Left lobe of liver (tissue), 2 donors: ENCODE data around the gene TMEM207. TPM values are rescaled to one million over a fixed set of nuclear protein-coding genes. Genes with fewer than 3 reads are reported as not detected.
"Not testable (repeated sequence)": the region's sequence is repeated elsewhere in the genome, so short reads cannot be mapped to it uniquely, and the experiment has no call there.

Source experiments
- ATAC-seq: fragments of 200-7000 bp; cut with Tn5 transposase; one replicate; pipeline ENCODE4 v1.9.1; 2020; ENCODE audit warnings: mild to moderate bottlenecking, moderate library complexity
- DNase-seq: peaks from one replicate; pipeline ENCODE4 v3.0.0-alpha.2; 2020; ENCODE audit warnings: low spot score
- total RNA-seq: library from RNA; stranded (reverse); gene quantifications from one replicate; pipeline ENCODE4 v1.2.1, GENCODE V29; 2021
- donor health status: DM: no; HTN: no; CAD: no; lungs with moderate emphysema.
- donor health status: DM: no; HTN: yes; CAD: no.

Gene TMEM207
- total RNA-seq: not detected

DNA sequence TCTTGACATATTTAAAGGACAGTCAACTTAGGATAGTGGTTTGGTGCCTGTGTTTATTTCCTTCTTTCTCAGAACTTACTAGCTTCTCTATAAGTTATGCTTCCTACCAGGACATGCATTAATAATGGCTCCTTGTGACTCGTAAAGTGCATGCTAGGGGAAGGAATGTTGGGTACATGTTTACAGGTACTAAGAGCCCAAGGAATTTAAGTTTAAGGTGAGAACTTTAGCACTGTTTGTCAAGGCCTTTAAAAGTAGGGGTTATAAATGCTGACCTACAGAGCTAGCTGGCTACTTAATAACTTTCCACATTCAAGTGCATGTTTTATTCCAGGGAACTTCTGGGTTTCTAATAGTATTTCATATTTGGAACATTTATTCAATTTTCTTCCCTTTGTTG, at the start of gene TMEM207:
TMEM207 (minus strand) TSS at position 101 of the 400 bp plus-strand sequence; CDS start at position 9, 92 bp downstream.
- DNase-seq (no peak), ATAC-seq (no peak)

DNA sequence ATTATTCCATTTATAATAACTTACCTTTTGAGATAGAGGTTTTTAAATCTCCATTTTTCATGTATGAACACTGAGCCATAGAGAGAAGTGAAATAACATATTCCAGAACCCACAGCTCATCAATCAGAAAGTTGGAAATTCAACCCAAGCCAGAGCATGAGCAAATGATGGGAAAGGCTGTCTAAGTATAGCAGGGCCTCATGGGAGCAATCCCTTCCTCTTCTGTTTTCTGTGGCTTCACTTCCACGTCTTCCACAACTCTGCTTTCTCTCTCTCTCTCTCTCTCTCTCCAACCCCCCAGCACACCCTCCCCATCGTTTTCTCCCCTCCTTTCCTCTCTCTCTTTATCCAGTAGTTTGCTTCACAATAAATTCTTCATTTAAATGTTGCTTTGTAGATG, 49.4 kb upstream of the TMEM207 start:
- ATAC-seq: no peak

DNA sequence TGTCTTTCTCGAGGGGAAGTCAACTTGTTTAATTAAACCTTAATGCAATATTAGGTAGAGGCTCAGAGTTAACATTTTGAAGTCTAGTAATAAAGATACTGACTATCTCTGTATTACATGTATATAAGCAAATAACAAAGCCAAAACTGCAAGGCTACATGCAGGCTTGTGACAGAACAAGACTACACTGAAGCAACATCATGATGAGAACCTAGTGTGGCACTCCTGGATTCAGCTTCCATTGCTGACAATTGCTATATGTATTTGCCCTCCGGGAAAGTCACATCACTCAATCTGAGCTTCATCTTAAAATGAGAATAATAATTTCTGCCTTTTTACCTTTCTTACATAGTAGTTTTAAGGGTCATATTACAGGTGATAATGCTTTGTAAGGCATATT, 48.6 kb upstream of the TMEM207 start:
- DNase-seq (no peak), ATAC-seq (no peak)

More for the DNA sequence above, 49.4 kb upstream of the TMEM207 start:
- no peak for DNase-seq

DNA sequence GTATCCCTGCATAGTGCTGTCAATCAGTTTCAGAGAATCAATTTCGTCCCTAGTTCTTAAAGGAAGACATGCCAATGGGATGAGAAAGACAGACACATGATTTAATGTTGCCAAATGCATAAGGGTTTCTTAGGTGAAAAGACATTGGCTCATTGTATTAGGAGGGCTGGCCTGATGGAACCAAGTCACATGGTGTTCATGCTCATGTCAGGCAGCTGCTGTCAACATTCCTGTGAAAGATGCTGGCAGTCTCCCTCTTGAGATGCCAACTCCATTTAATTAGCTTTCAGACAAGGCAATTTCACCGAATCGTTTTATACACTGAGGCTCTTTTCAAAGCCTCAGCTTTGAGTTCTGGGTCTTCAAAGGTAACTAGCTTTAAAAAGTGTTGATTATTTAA, 48.1 kb upstream of the TMEM207 start:
- DNase-seq: no peak
- no peak for ATAC-seq

DNA sequence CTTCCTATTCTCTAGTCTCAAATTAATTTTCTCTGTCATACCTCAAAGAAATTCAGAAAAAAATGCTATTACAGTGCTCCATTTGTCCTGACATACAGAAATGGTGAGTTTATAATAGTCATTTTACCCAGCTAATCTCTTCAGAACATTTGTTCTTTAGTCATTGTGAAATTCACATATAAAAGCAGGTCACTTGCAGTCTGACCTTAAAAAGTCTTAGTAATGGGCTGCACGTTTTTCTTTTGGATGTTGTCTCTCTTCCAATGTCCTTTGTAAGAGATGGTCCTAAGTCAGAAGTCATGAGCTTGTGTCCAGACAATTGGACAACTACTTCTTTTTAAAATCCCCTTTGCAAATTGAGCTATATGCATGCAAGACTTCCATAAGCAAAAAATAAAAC, 47.2 kb upstream of the TMEM207 start:
- ATAC-seq (peak; percentile 23), DNase-seq (no peak)

DNA sequence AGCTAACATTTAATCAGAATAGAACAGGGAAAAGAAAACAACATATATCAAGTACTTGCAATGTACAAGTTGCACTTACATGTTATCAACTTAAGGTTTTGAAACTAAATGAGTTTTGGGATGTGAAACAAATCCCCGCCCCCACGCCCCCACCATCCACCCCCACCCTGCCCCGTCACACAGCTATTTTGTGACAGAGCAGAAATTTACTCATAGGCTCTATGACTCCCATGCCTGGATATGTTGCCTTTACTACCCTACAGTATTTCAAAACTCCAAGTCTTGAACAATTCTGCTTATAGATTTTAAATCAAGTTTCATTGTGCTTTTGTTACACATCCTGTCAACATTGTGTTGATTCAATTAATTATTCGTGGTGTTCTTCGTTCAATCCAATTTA, 46.1 kb upstream of the TMEM207 start:
- no peak for DNase-seq
- ATAC-seq: no peak

DNA sequence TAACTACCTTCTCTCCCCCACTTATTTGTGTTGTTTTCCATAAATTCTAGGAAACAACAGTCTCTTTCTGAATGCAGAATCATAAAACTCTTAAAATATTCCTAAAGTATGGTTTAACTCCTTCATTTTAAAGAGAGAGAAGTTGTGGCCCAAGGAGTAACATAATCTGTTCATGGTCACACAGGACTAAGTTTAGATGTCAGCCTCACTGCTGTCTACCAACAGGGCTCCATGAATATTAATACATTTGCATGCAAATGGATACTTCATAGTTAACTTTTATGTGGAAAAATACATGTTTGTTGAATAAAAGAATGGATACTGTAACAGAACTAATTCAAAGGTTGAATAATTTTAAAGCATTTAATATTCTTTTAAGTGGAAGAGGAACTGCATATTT, 45.7 kb upstream of the TMEM207 start:
- DNase-seq: no peak

DNA sequence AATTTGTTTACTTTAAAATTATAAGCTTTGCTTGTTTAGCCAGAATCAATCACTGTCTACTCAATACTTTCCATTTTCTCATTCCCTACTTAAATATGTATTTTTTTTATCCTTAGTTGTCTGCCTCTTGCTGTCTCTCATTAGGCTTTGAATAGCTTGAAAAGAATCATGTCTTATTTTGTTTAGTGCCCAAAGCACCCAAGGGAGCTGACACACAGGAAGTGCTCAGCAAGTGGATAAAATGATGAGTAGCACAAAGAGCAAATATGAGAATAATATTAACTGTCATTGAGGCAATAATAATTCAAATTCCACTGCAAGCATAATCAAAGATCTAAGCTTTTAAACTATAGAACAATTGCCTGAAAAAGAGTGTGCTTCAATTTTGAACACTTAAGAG, 45.2 kb upstream of the TMEM207 start:
- ATAC-seq (no peak), DNase-seq (no peak)

More for the DNA sequence above, 45.7 kb upstream of the TMEM207 start:
- ATAC-seq: no peak

DNA sequence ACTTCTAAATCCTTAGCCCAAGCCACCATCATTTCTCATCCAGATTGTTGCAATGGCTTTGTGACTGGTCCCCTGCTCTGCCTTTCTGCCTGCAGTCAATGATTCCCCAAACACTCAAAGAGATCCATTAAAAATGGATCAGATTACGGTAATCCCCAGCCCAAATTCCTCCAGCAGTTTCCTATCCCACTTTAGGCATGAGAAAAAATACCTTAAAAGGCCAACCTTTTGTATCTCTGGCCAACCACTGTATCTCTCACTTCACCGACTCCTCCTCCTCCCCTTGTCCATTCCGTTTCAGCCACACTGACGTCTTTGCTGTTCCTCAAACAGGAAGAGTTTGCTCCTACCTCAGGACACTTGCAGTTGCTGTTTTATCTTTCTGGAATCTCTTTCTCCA, 43.3 kb upstream of the TMEM207 start:
- ATAC-seq (no peak), DNase-seq (no peak)

DNA sequence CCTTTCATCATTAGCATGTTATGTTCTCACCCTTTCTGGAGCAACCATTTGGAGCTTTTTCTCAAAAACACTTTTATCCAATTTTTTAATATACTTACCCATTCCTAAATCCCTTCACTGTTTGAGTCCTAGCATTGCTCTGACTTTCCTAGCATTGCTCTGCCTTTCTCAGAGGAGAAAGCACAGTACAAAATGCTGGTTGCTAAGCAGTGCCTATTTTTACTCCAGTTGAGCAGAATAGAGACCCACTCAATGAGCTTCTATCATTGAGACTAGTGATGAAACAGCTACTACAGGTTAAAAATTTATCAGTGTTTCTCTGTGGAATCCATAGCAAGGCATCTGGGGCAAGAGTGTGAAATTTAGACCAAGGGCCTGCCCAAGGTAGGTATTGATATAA, 42.4 kb upstream of the TMEM207 start:
- ATAC-seq: no peak

DNA sequence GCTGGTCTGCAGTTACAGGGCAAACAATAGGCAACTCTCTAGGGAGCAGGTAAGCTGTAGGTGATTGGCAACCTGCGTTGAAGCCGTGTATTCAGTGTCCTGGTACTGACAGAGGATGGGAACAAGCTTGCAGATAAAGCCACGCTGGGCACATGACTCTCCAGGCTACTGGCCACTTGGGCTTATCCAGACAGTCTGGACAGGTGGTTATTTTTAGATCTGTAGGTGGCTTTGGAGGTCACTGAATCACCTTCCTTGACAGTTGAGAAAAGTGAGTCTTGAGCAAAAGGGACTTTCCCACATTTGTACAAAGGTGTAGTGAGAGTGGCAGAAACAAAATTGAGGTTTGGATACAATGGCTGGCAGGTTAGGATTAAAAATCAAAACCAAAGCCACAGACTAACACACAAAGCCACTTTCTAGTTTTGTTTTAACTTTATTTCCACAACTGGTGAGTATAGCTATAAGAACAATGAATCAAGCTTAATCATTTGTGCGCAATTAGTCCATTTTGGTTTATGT, 41.9 kb upstream of the TMEM207 start:
- ATAC-seq (no peak), DNase-seq (no peak)

More for the DNA sequence above, 42.4 kb upstream of the TMEM207 start:
- no peak for DNase-seq

DNA sequence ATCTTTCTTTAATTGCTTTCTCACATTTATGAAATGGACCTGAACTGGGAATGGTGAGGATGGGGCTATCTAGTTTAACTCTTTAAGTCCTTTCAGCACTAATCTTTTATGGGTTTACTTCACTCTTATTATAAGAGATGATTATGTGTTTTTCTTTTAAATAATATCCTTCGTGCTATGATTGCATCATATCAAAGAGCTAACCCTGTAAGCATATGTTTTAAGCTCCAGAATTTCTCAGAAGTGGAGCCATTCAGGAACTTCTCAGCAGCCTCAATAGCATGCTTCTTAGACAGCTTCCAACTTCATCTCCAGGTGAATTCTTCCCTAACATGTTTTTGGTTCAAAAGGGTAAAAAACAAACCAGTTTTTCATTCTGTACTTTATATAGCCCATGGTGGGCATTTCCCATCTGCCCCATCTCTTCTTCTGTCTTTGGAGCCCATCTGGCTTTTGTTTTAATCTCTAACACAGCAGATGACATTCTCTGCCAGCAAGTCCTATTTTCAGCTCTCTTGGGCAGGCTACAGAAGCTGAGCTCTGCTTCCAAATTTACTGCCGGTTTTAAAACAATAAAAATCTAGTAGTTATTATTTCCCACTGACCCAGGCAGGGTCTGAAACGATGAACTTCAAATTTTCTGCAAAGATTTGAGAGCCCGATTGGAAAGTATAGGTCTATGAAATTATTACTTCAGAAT, 37.4 kb upstream of the TMEM207 start:
- ATAC-seq (no peak), DNase-seq (no peak)

DNA sequence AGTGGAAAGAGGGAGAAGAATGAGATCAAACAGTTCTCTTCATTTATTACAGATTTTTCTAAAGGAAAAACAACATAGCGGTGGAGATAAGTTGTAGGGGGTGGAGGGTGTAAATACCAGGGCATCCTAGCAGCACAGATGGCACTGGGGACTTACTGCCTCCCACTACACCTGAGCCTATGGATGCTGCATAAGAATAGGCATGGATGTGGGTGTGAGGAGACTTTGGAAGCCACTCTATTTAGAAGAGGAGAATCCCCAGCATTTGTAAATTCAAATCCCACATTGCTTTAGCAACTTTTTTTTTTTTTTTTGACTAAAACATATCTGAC, 36.8 kb upstream of the TMEM207 start:
- no peak for ATAC-seq
- no peak for DNase-seq

DNA sequence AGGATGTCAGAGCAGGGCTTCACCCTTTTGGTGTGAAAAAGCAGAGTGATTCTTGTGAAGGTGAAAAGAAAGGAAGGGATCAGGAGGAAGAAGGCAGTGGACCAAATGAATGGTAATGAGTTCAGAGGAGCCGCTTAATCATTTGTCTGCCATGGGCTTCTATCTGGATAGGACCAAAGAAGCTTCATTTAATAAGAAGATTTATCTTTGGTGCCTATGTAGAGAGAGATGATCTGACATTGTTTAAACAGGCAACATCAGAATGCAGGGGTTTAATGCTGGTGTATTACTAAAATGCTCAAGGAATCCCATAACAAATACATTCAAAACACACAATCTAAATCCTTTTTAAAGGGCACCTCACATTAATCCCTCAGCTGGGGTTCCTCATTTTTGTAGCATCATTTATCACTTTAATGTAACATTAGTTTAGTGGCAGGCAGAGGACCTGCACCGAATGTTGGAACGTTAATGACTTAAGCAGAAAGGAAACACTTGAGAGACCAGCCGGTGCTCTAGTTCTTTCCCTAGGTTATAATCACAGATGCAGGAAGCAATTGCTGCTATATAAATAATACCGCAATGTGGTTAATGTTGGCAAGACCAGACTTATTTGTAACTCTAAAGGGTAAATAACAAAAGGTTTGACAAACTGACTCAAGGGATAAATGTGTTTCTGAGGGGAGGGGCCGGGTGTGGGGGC, 36.3 kb upstream of the TMEM207 start:
- ATAC-seq (no peak), DNase-seq (no peak)

DNA sequence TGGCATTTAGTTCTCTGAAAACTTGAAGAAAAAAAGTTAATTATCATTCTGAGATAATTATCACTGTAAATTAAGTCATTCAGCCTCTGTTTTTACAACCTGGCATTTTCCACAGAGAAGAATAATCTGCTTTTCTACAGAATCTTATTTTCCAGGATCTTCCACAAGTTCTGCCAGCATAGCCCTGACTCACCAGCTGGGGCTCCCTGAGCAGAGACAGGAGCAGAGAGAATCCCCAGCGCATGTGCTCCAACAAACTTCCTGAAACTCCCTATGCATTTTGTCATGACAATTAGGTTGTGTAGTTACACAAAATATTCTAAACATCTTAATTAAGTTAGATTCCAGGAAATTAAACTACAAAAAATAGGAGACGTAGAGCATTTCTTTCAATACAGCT, 32.1 kb upstream of the TMEM207 start:
- DNase-seq: no peak
- ATAC-seq: no peak

DNA sequence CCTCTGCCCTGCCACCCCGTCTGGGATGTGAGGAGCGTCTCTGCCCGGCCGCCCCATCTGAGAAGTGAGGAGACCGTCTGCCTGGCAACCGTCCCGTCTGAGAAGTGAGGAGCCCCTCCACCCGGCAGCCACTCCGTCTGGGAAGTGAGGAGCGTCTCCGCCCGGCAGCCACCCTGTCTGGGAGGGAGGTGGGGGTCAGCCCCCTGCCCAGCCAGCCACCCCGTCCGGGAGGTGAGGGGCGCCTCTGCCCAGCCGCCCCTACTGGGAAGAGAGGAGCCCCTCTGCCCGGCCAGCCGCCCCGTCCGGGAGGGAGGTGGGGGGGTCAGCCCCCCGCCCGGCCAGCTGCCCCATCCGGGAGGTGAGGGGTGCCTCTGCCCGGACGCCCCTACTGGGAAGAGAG, 23.6 kb upstream of the TMEM207 start:
- DNase-seq, ATAC-seq: not testable (repeated sequence)

DNA sequence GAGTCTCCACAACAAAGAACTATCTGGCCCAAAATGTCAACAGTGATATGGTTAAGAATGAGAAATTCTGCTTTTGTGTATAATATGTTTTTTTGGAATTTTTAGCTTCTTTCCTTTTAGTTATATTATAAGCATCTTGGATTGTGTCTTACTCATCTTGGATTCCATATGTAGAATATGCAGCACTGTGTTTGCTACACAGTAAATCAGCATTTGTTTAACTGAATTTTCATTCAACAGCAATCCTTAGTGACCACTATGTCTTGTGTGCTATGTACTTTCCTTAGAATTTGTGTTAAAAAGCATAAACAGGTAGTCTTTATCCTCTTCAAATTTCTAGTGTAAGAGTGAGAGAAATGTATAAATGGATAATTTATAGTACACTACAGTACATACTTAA, 18.2 kb upstream of the TMEM207 start:
- DNase-seq: no peak

DNA sequence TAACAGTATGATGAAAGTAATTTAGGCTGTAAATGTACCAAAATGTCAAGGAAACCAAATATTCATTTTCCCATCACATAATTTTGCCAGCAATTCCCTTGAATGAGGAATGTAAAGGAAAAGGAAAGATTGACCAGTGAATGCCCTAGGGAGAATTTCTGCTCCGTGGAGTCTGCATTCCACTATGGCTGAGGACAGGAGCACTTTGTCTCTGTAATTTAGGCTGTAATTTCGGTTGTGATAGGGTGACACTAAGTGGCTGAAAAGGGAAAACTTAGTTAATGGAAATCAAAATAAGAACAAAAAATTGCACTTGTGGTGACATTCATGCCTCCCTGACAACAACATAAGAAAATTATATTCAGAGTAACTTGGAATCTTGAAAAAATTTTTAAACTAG, 8.3 kb upstream of the TMEM207 start:
- no peak for DNase-seq

More for the DNA sequence above, 18.2 kb upstream of the TMEM207 start:
- ATAC-seq: no peak

DNA sequence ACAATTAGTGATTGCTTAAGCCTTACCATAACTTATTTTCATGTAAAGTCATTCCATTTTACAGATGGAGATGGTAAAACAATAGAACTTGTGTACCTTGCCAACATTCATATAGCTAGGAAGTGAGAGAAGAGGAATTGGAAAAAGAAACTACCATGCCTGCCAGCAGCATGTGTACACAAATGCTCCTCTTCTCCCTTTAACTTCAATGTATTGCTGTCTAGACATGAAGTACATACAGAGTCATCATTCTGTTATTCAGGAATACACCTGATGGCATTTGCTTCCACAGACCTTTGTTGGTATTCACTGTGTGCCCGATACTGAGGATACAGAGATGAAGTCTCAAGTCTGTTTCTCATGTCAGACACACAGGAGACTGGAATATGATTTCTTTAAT, 7.1 kb upstream of the TMEM207 start:
- ATAC-seq (no peak), DNase-seq (no peak)

More for the DNA sequence above, 8.3 kb upstream of the TMEM207 start:
- peak; percentile 62 for ATAC-seq

DNA sequence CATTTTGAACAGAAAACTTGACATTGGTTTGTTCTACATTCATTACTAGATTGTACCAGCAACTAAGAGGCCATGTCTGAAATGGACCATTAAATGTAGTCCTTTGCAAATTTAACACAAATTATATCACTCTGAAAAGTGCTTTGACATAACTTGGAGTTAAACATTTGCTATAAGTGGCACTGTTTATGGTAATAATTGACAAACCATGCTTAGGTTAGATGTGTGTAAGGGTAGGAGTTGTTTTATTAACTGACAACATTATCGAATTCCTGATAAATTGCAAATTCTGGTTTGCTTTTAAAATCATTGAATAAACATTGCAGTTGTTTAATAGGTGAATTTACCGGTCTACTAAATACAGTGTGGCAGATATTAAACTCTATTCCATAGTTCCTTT, 6.1 kb upstream of the TMEM207 start:
- DNase-seq (no peak), ATAC-seq (no peak)

DNA sequence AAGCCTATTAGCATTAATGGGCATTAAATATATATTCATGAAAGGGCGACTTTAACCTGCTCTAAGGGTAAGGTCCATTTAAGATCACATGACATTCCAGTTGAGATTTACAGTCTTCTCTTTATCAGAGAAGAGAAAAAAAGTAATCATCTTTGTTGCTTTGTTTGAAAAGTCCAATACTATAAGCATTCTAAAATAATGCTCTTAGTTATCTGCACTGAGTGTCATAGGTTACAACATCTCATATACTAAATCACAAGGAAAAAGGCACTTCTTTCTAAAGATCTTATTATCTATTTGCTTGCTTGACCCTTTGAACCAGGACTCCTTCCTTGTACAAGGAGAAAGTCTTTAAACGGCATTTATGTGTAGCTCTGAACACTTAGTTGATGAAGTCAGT, 1.4 kb downstream of the TMEM207 start:
- DNase-seq (no peak), ATAC-seq (no peak)

DNA sequence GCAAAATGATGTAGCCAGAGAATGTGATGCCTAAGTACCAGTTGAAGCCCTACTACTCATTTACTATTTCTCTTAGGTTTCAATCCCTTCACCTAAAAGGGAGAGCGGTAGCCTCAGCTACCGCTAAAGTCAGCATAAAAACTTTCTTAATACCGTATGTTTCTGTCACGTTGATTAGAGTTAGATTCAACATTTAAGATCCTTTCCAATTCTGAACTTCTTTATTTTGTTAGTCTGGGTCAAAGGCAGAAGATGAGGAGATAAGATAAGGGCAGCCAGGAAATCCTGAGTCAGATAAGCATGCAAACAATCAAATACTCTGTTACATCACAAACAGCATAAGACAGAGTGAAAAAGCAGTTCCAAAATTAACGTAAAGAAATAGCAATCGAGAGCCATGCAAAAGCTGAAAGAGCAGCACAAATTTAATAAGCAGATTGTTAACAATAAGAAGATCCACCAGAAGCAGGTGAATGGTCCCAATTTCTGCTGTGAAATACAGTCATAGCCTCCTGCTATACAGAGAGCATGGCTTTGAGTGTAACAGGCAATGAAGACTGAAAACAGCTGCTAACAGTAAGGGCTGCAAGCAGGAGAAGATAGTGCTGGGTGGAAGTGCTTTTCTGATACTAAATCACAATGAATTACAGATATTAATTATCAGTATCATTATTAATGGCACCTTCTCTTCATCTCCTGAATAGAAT, 3.0 kb downstream of the TMEM207 start:
- ATAC-seq (peak; percentile 65), DNase-seq (no peak)
